ENCODE results near the gene RBCK1.
"Not testable (repeated sequence)": the region's sequence is repeated elsewhere in the genome, so short reads cannot be mapped to it uniquely, and the experiment has no call there.

RBCK1 gene

DNA sequence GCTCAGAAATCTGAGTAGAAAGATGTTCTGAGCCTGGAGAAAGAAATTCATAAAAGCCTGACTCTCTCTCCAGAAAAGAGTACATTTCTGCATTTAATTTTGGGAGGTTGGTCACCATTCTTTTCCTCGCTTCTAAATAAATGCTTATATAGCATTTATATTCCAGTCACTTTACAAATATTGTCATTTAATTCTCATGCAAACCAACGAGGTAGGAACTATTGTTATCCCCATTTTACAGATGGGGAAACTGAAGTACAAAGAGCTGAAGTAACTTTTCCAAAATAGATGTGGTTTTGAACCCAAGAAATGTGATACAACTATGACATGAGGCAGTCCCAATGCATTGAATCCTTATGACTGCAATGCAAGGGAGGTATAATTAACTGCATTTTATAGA is 32.0 kb upstream of the RBCK1 start:
- no peak for DNase-seq

DNA sequence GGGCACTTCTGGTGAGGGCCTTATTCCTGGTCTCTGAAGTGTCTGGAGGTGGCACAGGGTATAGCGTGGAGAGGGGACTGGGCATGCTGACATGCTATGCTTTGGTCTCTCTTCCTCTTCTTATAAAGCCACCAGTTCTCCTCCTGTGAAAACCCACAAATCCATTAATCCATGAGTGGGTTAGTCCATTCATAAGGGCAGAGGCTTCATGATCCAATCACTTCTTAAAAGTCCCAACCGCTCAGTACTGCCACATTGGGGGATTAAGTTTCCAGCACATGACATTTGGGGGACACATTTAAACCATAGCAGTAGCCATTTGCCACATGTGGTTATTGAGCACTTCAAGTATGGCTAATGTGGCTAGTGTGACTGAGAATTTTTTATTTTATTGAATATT is 31.3 kb upstream of the RBCK1 start:
- no peak for DNase-seq

DNA sequence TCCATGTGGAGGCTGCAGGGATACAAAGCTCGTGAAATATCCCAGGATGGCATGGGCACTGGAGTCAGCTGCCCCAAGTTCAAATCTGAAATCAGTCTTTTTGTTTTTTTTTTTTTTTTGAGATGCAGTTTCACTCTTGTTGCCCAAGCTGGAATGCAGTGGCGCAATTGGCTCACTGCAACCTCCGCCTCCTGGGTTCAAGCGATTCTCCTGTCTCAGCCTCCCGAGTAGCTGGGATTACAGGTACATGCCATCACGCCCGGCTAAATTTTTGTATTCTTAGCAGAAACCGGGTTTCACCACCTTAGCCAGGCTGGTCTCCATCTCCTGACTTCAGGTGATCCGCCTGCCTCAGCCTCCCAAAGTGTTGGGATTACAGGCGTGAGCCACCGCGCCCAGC is 30.5 kb upstream of the RBCK1 start:
- DNase-seq, result not testable (repeated sequence)

DNA sequence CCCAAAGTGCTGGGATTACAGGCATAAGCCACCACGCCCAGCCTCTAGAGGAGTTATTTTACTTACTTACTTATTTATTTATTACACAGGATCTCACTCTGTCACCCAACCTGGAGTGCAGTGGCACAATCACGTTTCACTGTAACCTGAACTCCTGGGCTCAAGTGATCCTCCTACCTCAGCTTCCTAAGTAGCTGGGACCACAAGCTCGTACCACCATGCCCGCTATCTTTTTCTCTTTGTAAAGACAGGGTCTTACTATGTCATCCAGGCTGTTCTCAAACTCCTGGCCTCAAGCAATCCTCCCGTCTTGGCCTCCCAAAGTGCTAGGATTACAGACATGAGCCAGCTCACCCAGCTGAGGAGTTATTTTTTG is 29.1 kb upstream of the RBCK1 start:
- DNase-seq, result no peak

DNA sequence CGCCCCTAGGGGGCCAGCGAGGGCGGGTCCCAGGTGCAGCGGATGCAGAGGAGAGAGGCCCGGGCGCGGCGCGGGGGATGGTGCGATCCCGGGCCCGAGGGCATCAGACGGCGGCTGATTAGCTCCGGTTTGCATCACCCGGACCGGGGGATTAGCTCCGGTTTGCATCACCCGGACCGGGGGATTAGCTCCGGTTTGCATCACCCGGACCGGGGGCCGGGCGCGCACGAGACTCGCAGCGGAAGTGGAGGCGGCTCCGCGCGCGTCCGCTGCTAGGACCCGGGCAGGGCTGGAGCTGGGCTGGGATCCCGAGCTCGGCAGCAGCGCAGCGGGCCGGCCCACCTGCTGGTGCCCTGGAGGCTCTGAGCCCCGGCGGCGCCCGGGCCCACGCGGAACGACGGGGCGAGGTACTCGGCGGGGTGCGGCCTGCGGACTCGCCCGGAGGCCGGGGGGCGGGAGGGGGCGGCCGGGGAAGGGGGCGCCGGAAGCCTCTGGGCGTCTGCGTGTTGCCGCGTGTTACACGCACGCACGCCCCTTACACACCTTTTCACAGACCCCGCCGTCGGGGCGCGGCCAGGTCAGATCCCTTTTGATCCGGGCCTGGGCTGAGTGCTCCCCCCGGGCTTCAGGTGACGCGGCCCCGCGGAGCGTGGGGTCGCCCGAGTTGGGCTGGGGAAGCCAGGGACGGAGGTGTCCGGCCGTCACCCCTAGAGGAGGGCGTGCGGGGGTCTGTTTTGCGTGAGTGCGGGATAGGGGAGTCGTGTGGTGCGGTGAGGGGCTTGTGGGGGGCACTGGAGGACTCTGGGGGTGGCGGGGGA is 27.1 kb upstream of the RBCK1 start:
- DNase-seq, result peak; percentile 46 to 68

DNA sequence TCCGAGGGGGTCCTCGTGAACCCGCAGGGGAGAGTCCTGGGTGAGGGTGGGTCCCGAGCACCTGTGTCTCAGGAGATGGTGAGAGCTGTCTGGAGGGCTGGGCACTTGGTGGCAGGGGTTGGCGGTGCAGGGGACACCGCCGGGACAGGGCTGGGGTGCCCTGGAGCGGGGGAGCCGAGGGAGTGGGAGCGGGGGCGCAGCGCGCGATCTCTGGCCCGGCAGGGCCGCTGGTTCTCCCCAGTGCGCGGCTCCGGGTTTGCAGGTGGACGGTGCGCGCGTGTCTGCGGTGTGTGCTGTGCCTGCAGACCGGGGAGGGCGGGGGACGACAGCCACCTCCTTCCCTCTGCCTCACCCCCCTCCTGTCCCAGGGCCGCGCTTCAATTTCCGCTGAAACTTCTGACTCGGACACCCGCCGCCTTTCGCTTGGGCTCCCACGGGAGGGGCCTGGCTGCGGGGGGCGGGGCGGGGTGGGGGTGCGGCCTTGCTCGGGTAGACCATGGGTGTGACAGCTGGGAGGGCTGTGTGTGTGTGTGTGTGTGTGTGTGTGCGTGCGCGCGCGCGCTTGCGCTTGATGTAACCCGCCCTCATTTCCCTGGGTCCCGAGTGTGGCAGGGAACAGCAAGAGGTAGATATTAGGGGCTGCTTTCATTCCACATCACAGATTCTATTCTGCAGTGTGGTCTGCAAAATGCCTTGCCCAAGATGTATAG is 26.4 kb upstream of the RBCK1 start:
- peak; percentile 76 to 87 for DNase-seq

DNA sequence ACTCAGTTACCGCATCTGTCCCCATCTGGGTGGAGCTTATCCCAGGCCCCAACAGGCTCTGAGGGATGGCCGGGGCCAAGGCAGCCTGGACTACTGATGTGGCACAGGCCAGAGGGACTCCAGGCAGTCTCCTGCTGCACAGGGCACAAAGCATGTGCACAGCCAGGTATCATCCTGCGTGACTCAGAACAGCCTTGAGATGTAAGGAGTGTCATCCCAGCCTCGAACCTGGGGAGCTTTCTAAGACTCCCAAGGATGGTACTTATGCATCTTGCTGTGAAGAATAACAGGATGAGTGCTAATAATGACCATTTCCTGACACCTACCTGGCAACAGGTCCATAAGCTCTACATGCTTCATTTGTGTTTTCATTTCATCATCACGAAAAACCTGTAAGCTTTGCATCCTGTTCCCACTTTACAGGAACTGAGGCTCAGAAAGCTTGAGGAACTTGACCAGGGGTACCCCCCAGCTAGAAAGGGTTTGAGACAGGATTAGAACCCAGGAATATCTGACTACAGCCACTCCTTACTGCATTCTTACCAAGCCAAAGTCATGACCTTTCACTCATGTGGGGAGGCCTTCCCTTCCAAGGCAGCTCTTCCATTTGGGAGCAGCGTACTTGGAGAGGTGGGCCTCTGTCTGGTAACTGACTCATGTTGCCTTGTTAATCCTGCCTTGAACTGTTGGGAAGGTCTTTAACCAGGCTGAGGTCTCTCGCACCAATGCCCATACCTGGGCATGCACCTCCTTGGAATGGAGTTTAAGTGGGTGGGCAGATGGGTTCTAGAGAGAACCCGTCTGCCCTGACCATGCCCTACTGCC is 25.6 kb upstream of the RBCK1 start:
- no peak for DNase-seq

DNA sequence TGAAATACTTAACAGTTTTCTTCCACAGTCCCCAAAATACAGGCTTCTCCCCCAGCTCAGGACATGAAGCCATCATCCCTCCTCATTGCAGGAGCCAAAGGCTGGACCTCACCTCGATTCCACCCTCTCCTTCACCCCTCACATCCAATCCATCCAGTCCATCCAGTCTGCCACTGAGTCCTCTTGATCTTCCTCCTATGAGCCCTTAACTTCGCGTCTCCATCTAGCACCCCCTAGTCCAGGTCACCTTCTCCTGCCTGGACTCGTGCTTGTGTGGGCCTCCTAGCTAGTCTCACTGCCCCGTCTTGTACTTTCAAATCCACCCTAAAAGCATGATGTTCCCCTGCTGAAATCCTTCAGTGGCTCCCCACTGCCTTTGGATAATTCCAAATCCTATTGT is 24.2 kb upstream of the RBCK1 start:
- DNase-seq, result no peak

DNA sequence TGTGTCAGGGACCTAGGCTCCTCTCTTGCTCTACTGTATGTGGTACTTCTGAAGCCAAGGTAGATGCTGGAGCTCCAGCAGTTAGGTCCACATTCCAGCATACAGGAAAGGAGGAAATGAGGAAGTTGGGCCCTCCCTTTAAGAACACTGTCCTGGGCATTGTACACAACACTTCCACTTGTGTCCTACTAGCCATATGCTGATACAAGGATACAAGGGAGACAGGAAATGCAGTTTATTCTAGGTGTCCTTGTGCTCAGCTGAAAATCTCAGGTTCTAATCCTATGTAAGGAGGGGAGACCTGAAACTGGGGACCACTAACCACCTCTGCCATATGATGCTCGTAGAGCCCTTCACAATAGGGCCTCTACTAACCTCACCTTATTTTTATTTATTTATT is 23.4 kb upstream of the RBCK1 start:
- DNase-seq, result no peak

DNA sequence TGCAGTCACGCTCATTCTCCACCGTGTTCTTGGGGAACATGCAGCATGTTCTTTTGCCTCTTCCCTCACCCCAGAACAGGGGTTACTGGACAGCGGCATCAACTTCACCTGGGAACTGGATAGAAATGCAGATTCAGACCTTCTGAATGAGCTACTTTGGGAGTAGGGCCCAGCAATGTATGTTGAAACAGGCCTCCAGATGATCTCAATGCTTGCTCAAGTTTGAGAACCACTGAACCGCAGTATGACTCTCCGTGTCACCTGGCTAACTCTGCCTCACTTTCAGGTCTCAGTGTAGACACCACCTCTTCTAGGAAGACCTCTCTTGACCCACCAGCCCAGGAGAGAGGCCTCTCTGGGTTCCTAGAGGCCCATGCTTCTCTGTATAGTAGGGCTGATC is 22.7 kb upstream of the RBCK1 start:
- DNase-seq, result no peak

DNA sequence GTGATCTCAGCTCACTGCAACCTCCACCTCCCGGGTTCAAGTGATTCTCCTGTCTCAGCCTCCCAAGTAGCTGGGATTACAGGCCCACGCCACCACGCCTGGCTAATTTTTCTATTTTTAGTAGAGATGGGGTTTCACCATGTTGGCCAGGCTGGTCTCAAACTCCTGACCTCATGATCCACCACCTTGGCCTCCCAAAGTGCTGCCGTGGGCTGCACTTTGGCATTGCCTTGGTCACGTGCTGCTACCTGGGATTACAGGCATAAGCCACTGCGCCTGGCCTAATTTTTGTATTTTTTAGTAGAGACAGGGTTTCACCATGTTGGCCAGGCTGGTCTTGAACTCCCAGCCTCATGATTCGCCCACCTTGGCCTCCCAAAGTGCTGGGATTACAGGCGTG is 21.5 kb upstream of the RBCK1 start:
- not testable (repeated sequence) for DNase-seq

DNA sequence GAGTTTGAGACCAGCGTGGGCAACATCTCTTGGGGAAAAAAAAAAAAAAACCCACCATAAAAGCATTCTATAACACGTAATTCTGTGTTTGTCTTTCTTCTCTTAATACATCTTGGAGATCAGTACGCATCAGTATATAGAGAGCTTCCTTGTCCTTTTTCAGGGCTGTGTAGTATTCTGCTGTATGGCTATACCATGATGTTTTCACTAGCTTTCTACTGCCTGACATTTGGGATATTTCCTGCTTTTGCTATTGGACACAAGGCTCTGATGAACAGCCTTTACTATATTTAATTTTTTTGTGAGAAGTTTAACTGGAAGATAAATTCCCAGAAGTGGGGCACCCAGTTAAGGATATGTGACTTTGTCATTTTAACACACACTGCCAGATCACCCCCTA is 20.6 kb upstream of the RBCK1 start:
- no peak for DNase-seq

DNA sequence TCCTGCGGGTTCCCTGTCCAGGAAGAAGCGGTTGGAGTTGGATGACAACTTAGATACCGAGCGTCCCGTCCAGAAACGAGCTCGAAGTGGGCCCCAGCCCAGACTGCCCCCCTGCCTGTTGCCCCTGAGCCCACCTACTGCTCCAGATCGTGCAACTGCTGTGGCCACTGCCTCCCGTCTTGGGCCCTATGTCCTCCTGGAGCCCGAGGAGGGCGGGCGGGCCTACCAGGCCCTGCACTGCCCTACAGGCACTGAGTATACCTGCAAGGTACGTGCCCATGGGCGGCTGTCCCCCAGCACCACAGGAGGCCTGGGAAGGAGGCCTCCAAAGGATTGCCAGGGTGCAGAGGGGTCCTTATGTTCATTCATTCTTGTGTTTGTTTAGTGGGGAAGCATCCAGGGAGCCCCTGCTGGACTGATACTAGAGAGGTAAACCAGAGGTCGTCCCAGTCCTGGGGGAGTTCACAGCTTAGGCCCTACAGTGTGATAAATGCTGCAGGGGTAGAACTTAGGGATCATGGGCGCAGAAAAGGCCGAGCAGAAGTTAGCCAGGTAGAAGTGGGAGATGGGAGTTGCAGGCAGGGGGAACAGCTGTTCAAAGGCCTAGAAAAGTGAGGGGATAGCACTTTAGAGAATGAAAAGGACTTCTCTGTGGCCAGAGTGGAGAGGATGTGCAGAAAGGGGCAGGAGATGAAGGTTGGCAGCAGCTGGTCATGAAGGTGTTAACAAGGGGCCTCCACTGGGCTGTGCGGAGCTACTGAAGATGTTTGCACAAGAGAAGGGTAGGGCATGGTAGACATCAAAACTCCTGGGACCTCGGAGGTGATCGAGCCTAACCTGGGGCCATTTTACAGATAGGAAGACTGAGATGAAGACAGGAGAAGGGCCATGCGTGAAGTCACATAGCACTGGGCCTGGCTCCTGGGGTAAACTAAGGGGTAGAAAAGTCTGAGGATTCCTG is 19.8 kb upstream of the RBCK1 start:
- DNase-seq, result no peak

DNA sequence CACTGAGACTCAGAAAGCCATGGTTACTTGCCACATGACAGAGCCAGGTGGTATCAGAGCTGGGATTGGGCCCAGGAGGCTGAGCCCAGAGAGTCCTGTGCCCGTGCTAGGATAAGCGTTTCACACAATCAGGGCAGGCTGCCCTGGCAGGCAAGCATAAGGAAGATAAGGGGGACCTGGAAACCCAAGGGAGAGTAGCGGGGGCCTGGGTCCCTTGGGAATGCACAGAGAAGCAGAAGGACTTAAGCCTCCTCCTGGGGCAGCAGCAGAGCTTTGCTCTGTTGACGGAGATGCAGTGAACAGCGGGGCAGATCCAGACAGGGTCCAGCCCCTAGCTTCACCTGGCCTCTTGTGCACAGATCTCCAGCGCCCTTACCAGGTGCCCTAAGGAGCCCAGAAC is 18.9 kb upstream of the RBCK1 start:
- peak in 1 of 2 experiments; percentile 11 for DNase-seq

DNA sequence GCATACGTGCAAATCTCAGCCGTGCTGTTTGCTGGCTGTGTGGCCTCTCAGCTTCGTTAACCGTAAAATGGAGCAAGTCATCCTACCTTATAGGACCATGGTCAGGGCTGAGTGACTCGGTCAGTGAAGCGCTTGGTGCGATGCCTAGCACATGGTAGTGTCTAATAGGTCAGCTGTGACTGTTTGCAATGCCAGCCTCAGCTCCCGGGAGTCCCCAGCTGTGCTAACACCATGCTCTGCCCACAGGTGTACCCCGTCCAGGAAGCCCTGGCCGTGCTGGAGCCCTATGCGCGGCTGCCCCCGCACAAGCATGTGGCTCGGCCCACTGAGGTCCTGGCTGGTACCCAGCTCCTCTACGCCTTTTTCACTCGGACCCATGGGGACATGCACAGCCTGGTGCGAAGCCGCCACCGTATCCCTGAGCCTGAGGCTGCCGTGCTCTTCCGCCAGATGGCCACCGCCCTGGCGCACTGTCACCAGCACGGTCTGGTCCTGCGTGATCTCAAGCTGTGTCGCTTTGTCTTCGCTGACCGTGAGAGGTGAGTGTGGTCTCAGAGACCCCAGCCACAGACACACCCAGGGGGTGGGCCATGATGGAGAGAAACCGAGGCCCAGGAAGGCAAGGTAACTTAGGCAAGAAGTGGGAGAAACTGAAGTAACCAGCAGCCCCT is 16.9 kb upstream of the RBCK1 start:
- DNase-seq, result no peak

DNA sequence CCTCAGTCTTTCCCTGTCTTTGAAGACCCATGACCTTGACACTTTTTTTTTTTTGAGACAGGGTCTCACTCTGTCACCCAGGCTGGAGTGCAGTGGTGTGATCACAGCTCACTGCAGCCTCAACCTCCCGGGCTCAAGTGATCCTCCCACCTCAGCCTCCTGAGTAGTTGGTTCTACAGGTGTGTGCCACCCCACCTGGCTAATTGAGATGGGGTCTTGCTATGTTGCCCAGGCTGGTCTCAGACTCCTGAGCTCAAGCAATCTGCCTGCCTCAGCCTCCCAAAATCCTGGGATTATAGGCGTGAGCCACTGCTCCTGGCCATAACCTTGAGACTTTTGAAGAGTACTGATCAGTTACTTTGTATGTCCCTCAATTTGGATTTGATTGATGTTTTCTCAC is 14.8 kb upstream of the RBCK1 start:
- not testable (repeated sequence) for DNase-seq

DNA sequence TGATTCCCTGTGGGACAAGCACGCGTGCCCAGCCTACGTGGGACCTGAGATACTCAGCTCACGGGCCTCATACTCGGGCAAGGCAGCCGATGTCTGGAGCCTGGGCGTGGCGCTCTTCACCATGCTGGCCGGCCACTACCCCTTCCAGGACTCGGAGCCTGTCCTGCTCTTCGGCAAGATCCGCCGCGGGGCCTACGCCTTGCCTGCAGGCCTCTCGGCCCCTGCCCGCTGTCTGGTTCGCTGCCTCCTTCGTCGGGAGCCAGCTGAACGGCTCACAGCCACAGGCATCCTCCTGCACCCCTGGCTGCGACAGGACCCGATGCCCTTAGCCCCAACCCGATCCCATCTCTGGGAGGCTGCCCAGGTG is 11.9 kb upstream of the RBCK1 start:
- no peak for DNase-seq

DNA sequence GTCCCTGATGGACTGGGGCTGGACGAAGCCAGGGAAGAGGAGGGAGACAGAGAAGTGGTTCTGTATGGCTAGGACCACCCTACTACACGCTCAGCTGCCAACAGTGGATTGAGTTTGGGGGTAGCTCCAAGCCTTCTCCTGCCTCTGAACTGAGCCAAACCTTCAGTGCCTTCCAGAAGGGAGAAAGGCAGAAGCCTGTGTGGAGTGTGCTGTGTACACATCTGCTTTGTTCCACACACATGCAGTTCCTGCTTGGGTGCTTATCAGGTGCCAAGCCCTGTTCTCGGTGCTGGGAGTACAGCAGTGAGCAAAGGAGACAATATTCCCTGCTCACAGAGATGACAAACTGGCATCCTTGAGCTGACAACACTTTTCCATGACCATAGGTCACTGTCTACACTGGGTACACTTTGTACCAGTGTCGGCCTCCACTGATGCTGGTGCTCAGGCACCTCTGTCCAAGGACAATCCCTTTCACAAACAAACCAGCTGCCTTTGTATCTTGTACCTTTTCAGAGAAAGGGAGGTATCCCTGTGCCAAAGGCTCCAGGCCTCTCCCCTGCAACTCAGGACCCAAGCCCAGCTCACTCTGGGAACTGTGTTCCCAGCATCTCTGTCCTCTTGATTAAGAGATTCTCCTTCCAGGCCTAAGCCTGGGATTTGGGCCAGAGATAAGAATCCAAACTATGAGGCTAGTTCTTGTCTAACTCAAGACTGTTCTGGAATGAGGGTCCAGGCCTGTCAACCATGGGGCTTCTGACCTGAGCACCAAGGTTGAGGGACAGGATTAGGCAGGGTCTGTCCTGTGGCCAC is 11.3 kb upstream of the RBCK1 start:
- no peak for DNase-seq

DNA sequence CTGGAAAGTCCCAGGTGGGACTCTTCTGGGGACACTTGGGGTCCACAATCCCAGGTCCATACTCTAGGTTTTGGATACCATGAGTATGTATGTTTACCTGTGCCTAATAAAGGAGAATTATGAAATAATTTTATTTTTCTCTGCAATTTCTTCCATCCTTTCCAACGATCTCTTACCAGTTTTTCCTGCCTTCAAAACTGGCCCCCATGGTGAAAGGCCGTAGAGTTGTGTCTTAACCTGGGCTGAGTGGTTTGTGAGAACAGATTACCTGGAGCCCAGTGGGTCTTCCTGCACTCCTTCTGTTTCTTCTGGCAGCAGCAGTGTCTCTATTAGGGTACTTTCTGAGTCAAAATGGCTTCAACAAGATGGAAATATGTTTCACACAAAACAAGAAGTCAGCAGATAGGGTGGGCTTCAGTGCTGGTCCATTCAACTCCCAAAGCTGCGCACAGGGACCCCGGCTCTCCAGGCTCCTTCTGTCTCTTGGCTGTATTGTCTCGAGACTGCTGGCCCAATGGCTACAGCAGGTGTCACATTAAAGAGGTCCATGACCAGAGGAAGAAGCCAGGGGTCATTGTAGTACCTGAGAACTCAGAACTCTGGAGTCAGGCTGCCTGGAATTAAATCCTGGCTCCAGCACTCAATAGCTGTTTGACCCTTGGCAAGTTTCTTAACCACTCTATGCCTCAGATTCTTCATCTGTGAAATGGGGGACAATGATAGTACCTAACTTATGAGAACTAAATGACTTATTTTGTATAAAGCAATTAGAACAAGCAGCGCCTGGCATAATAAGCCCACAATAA is 10.5 kb upstream of the RBCK1 start:
- no peak for DNase-seq

DNA sequence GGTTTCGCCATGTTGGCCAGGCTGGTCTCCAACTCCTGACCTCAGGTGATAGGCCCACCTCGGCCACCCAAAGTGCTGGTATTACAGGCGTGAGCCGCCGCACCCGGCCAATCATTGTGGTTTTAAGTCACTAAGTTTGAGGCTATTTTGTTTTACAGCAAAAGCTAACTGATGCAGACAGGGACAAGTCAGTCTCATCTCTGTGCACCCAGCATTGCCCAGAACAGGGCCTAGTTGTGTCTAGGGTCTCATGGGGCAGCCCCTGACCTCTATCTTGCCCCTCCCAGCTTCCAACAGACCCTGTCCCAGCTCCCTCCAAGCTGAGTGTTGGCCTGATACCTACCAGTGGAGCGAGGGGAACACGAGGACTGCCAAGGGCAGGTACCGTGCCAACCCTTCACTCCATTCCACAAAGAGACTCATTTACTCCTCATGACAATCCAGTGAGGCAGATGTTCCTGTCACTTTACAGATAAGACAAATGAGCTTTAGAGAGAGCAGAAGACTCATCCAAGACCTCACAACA is 8.9 kb upstream of the RBCK1 start:
- no peak for DNase-seq

All from NCI-H524 (cell line).